ENCODE measurements around the gene SLC35D2.
"Not testable (repeated sequence)": the region's sequence is repeated elsewhere in the genome, so short reads cannot be mapped to it uniquely, and the experiment has no call there.

Gene SLC35D2

GRCh38 chr9:96400132-96400910, 16.8 kb upstream of the SLC35D2 start:
- no peak for DNase-seq (ENCODE audit: low spot score)

- DNase-seq (ENCODE audit: low spot score): no peak
Measured at GRCh38 chr9:96399325-96399633, 15.8 kb upstream of the SLC35D2 start.

GRCh38 chr9:96398582-96399324, 15.2 kb upstream of the SLC35D2 start:
- DNase-seq (ENCODE audit: low spot score): no peak

- DNase-seq (ENCODE audit: low spot score): no peak
Measured at GRCh38 chr9:96395964-96396363, 12.5 kb upstream of the SLC35D2 start.

- DNase-seq (ENCODE audit: low spot score): no peak
Measured at GRCh38 chr9:96394832-96395496, 11.5 kb upstream of the SLC35D2 start.

GRCh38 chr9:96392263-96392662, 8.8 kb upstream of the SLC35D2 start:
- DNase-seq (ENCODE audit: low spot score): no peak

GRCh38 chr9:96391021-96391765, 7.7 kb upstream of the SLC35D2 start:
- no peak for DNase-seq (ENCODE audit: low spot score)

GRCh38 chr9:96388144-96388543, 4.6 kb upstream of the SLC35D2 start:
- DNase-seq (ENCODE audit: low spot score): no peak

- DNase-seq (ENCODE audit: low spot score): no peak
Measured at GRCh38 chr9:96386157-96386556, 2.6 kb upstream of the SLC35D2 start.

GRCh38 chr9:96382839-96383164, 709 bp downstream of the SLC35D2 start:
- no peak for DNase-seq (ENCODE audit: low spot score)

GRCh38 chr9:96382175-96382574, 1.3 kb downstream of the SLC35D2 start:
- DNase-seq (ENCODE audit: low spot score): no peak

GRCh38 chr9:96381696-96382095, 1.8 kb downstream of the SLC35D2 start:
- DNase-seq (ENCODE audit: low spot score): no peak

- no peak for DNase-seq (ENCODE audit: low spot score)
Measured at GRCh38 chr9:96381125-96381524, 2.4 kb downstream of the SLC35D2 start.

- peak; percentile 16 for DNase-seq (ENCODE audit: low spot score)
Measured at GRCh38 chr9:96379461-96379860, 4.0 kb downstream of the SLC35D2 start.

GRCh38 chr9:96378187-96378586, 5.3 kb downstream of the SLC35D2 start:
- no peak for DNase-seq (ENCODE audit: low spot score)

GRCh38 chr9:96376891-96377874, 6.3 kb downstream of the SLC35D2 start:
- DNase-seq (ENCODE audit: low spot score): no peak

- not testable (repeated sequence) for DNase-seq (ENCODE audit: low spot score)
Measured at GRCh38 chr9:96375507-96375906, 8.0 kb downstream of the SLC35D2 start.

GRCh38 chr9:96367943-96368342, 15.6 kb downstream of the SLC35D2 start:
- no peak for DNase-seq (ENCODE audit: low spot score)

- DNase-seq (ENCODE audit: low spot score): no peak
Measured at GRCh38 chr9:96363175-96363967, 20.1 kb downstream of the SLC35D2 start.

GRCh38 chr9:96362119-96362518, 21.4 kb downstream of the SLC35D2 start:
- DNase-seq (ENCODE audit: low spot score): not testable (repeated sequence)
